ENCODE measurements around the gene IFNA13.

IFNA13 gene

GRCh38 chr9:21357479-21358460 is 10.1 kb downstream of the IFNA13 start:
- peak; percentile 23 for DNase-seq (ENCODE audit: low spot score)

GRCh38 chr9:21350787-21351186 is 17.1 kb downstream of the IFNA13 start, which contains the start of gene IFNA6:
IFNA6 (minus strand) TSS chr9:21350887; CDS start chr9:21350887, 0 bp downstream.
- DNase-seq (ENCODE audit: low spot score), result no peak

DNA sequence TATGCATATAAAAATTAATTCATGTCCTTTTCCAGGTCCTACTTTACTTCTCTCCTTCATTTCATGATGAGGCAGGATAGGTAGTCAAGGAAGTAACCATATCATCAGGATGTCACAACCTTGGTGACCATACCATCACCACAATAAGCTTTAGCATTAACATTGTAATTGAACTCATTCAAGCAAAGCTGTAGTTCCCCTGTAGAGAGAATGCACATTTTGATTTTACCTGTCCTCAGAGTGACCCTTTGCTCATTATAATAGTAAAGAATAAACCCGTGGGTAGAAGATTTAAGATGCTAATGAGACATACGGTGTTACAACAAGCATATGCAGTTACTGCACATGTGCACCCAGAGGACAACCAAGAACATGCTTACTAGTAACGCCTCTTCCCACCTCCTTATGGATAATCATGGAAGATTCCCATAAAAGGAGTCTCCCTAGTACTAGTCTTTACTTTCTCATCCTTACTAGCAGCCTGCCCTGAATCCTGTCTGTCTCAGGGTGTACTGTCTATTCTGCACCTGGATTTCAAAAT is 19.4 kb downstream of the IFNA13 start:
- no peak for DNase-seq (ENCODE audit: low spot score)

DNA sequence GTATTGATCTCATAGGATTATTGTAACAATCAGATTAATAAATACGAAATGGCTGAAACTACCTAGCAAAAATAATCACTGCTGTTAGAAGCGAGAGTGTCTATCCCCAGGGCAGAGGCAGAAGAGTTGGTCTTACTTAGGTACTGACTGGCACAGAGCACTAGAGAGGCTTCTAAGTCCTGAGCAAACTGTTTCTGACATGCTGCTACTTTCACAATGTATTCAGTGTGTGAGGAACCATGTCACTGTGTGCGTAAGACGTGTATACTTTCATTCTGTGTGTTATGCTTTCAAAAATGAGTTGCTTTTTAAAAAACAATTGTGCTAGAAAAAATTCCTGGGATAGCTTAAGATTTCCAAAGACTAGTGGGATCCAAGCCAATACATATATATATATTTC is 27.1 kb downstream of the IFNA13 start:
- DNase-seq (ENCODE audit: low spot score), result no peak

GRCh38 chr9:21336457-21336856 is 31.4 kb downstream of the IFNA13 start:
- DNase-seq (ENCODE audit: low spot score), result no peak

GRCh38 chr9:21334701-21335632 is 32.9 kb downstream of the IFNA13 start, which contains the start of gene KLHL9:
KLHL9 (minus strand) TSS chr9:21335404; CDS start chr9:21334859, 545 bp downstream.
- DNase-seq (ENCODE audit: low spot score), result peak; percentile 88

GRCh38 chr9:21333226-21333625 is 34.6 kb downstream of the IFNA13 start:
- DNase-seq (ENCODE audit: low spot score), result no peak

DNA sequence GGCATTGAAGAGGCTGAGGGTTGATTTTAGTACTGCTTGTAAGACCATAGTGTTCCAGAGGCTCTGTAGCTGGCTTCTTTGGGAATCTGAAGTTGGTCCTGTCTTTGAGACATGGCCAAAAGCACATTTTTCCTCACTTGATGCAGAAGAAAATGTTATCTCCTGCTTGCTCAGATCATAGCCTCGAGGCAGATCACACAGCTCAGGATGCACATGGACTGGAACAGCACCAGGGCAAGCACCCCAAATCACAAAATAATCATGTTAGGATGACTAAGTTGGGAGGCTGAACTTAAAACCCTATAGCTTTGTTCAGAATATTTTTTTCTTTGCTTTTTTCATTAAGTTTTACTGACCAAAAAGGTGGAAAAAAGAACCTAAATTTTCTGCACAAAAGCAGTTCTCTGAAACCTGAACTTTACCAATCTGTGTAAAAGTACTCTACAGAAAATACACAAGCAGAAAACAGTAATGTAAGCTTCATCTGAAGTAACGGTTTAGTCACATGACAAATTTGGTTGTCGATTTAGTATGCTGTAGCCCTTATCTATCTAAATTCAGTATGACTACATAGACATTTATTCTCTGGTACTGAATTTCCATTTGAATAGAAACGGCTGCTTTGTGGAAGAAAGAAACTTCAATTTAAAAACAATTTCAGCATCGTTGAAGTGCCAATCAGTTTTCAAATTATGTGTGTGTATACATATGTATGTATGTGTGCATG is 36.0 kb downstream of the IFNA13 start:
- no peak for DNase-seq (ENCODE audit: low spot score)

DNA sequence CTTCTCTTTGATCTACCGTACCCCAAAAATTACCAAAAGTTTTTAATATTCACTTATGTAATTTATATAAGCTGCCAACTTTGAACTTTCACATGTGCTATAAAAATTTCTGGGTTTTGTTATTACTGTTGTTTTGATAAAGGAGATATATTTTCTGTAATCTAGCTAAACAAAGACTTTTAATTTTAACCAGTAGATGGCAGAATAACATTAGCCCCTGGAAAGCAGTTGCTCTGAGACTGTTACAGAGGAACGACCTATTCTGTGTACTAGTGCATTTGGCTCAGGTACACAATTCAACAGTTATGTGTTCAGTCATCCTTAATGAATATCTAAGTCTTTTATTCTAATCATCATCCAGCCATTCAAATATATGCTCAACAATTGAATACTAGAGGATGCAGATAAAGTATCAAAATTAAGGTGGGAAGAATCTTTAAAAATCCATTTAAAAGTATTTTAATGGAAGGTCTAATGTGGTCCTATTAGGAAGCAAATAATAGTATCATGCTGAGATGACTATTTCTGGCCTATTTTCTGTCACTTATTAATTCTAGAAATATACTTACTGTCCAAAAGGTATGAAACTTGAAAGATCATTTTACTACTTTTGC is 41.2 kb downstream of the IFNA13 start:
- peak; percentile 66 for DNase-seq (ENCODE audit: low spot score)

GRCh38 chr9:21324047-21324446 is 43.8 kb downstream of the IFNA13 start:
- no peak for DNase-seq (ENCODE audit: low spot score)

DNA sequence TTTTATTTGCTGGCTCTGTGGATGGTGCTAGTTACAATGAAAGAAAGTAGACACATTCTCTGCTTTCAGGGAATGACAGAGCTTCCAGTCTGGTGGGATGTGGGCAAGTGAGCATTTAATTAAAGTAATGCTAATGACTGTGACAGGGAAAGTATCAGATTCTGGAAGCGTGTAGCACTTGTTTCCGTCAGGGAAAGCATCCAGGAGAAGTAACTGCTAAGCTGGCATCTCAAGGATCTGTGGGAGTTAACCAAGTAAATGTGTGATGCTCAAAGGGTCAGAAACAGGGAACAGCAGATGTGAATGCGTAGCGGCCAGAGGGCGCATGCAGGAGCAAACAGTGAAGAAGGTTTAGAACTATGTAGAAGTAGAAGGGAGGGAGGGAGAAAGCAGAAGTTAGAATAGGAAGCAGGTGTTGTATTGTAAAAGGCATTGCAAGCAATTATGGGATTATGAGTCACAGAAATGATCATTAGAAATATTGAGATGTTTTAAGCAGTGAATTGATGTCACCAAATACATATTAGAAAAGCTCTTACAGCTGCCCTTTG is 44.9 kb downstream of the IFNA13 start:
- DNase-seq (ENCODE audit: low spot score), result no peak

GRCh38 chr9:21320465-21320864 is 47.4 kb downstream of the IFNA13 start:
- DNase-seq (ENCODE audit: low spot score), result no peak

DNA sequence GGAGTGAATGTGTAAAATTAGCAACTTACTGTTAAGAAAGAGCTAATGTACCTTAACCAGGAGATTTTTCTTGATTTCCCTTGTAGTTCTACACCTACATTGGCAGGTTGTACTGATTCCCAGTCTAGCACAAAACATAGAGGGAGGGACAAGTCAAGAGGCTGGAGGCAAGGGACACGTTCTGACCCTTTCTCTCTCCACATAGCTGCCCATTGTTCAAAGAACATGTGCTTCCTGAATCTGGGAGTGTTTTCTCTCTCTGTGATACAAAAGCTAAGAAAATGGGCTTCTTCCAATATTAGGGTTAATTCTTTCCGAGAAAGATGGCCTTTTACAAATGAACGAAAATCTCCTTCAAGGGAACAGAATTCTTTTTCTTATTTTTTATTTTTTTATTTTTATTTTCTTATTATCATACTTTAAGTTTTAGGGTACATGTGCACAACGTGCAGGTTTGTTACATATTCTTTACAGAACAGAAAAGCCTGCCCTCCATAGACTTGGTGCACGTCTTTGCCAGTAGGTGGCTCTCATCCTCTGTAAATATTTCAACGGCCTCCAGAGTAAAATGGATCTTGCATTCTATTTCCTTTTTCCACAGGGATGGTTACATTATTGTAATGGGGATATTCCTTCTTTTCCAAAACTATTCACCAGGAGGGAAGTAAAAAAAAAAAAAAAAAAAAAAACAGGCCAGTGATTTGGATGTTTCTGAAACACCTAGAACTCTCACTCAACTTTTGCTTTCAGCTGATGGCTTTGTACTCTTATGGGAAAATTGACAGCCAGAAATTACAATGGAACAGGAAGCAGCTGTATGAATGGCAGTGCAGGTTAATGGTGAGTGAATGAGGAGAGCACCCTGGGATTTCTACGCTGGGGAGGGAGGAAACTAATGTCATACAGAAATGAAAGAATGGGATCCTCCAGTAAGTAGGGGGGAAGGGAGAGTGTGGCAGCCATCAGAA is 49.6 kb downstream of the IFNA13 start:
- DNase-seq (ENCODE audit: low spot score), result peak; percentile 40
